Panc1 (cell line): ENCODE results near the gene ABLIM2. TPM values are rescaled to one million over a fixed set of nuclear protein-coding genes. Genes with fewer than 3 reads are reported as not detected.

Experiments used
- ATAC-seq: fragments of 200-7000 bp; cut with Tn5 transposase; 2 replicates; pipeline ENCODE4 v1.9.1; 2020; ENCODE audit warnings: mild to moderate bottlenecking, moderate library complexity
- BruUV-seq: library from RNA; stranded (reverse); fragments of 400-500 nt; replicated peaks from 2 replicates; lab custom pipeline; 2021; lab: Mats Ljungman, UMichigan
- CTCF ChIA-PET: fragments of 300-600 bp; sonication (Branson Sonifier 250); formaldehyde crosslinking; loops from one replicate; lab custom pipeline; 2022; ENCODE audit warnings: antibody characterized with exemption; lab: Charles Lee
- POLR2A ChIA-PET: fragments of 300-600 bp; sonication (Branson Sonifier 250); formaldehyde crosslinking; loops from one replicate; lab custom pipeline; 2022; ENCODE audit warnings: antibody characterized with exemption; lab: Charles Lee
- DNase-seq: peaks from one replicate; pipeline ENCODE4 v3.0.0-alpha.2; 2010; ENCODE audit warnings: low read depth, low spot score
- H3K27ac ChIP-seq: 2 replicates; pipeline ENCODE4 v1.5.1; 2011; ENCODE audit warnings: mild to moderate bottlenecking, low read length, inconsistent platforms
- H3K27me3 ChIP-seq: fragments of 200-500 bp; sonication (Bioruptor generic); 2 replicates; pipeline ENCODE4 v1.6.0; 2014; ENCODE audit warnings: low read length, inconsistent platforms; ENCODE audit not compliant: control insufficient read depth, insufficient read depth
- H3K36me3 ChIP-seq: fragments of 200-500 bp; sonication (Bioruptor generic); 2 replicates; pipeline ENCODE4 v1.5.1; 2014; ENCODE audit warnings: inconsistent platforms, mild to moderate bottlenecking, low read length, moderate library complexity; ENCODE audit not compliant: control insufficient read depth, insufficient read depth
- H3K4me1 ChIP-seq: 2 replicates; pipeline ENCODE4 v1.5.1; 2011; ENCODE audit warnings: inconsistent platforms, mild to moderate bottlenecking, low read length, moderate library complexity; ENCODE audit not compliant: control insufficient read depth, insufficient read depth
- H3K4me3 ChIP-seq, 2 experiments: 2 replicates each; pipeline ENCODE4 v1.5.1; 2011 to 2012; ENCODE audit warnings: low read depth in 2 of 2, low read length in 2 of 2, mild to moderate bottlenecking in 2 of 2, inconsistent platforms in 1 of 2, moderate library complexity in 1 of 2
- H3K9me3 ChIP-seq: fragments of 200-500 bp; sonication (Bioruptor generic); 2 replicates; pipeline ENCODE4 v1.5.1; 2014; ENCODE audit warnings: low read depth, mild to moderate bottlenecking, inconsistent platforms, low read length, moderate library complexity; ENCODE audit not compliant: control insufficient read depth, insufficient read depth
- POLR2AphosphoS5 ChIP-seq: IDR thresholded peaks from 2 replicates; pipeline ENCODE4 v1.6.1; 2012; ENCODE audit warnings: mild to moderate bottlenecking, low read depth, low read length, moderate library complexity
- SIN3A ChIP-seq: IDR thresholded peaks from 2 replicates; pipeline ENCODE4 v1.6.1; 2012; ENCODE audit warnings: low read depth, mild to moderate bottlenecking, low read length, moderate library complexity, borderline replicate concordance; ENCODE audit not compliant: insufficient read depth
- TCF7L2 ChIP-seq: IDR thresholded peaks from 2 replicates; pipeline ENCODE4 v1.6.1; 2011; ENCODE audit warnings: mild to moderate bottlenecking, low read depth, low read length, inconsistent platforms
- in situ Hi-C: cut with HindIII; loops from 2 replicates; pipeline ENCODE4 v1.10.0; 2016; ENCODE audit warnings: low sequenced_read_pairs, low pct_unique_long_range_greater_than_20kb
- intact Hi-C: fragments of 100-400 bp; cut with micrococcal nuclease; formaldehyde crosslinking; loops from one replicate; pipeline ENCODE4 v1.10.0; 2022; ENCODE audit not compliant: unreplicated experiment
- total RNA-seq: library from RNA; stranded (reverse); gene quantifications from one replicate; pipeline ENCODE4 v1.2.1, GENCODE V29; 2021; ENCODE audit not compliant: unreplicated experiment
- TF ChIP-seq, protein P1 (sequence below), 2 experiments: IDR thresholded peaks; 2 replicates each; pipeline ENCODE4 v1.6.1; 2011 to 2012; ENCODE audit warnings: low read depth in 2 of 2, control low read depth in 1 of 2, low read length in 1 of 2, mild to moderate bottlenecking in 1 of 2, moderate library complexity in 1 of 2; ENCODE audit not compliant: insufficient read depth in 1 of 2
- TF ChIP-seq, protein P2 (sequence below): fragments of 450-650 bp; IDR thresholded peaks from 2 replicates; pipeline ENCODE4 v1.5.1; 2017; ENCODE audit warnings: mild to moderate bottlenecking

Gene ABLIM2
- total RNA-seq, 1 experiment from 2014 or later: 0.64 TPM

DNA sequence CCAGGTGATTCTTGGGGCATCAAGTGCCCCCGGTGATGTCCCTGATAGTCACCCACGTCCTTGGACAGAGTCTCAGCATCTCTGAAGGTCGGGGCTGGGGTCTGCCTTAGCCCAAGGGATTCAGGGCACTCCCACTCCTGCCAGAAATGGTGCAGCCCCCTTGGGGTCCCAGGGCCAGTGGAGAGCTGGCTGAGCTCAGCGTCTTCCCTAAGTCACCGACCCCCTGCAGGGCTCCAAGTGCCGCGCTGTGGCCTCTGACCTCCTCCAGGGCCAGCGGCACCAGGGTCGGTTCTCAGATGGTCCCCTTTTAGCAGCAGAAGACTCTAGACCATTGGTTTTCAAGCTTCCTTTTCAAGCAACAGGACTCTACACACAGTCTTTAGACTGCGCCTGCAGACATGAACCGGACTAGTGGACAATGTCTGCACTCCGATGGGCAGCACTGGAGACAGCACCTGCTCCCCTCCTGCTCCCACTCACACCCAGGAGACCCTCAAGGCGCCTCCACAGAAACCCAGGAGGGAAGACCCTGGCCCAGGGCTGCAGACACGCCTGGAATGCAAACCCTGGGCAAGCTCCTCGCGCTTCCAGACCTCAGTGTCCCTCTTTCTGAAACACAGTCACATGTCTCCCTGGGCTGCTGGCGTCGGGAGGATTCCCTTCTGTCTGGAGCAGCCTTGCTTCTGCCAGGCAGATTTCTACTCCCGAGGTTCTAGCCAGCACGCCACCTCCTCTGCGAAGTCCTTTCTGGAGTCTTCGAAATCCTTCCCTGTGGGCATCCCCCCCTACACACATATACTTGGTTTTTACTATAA, 53.9 kb downstream of the ABLIM2 start:
- CTCF ChIA-PET: no interaction called here
- in situ Hi-C loops: no loop called here
- H3K36me3 ChIP-seq: no peaks in the 10 kb centered on the region
- H3K27ac ChIP-seq: no peak overlapping the region
- no peaks in the 10 kb centered on the region for H3K27me3 ChIP-seq
- no peak for TF ChIP-seq TCF7L2
- TF ChIP-seq, protein P1, sequence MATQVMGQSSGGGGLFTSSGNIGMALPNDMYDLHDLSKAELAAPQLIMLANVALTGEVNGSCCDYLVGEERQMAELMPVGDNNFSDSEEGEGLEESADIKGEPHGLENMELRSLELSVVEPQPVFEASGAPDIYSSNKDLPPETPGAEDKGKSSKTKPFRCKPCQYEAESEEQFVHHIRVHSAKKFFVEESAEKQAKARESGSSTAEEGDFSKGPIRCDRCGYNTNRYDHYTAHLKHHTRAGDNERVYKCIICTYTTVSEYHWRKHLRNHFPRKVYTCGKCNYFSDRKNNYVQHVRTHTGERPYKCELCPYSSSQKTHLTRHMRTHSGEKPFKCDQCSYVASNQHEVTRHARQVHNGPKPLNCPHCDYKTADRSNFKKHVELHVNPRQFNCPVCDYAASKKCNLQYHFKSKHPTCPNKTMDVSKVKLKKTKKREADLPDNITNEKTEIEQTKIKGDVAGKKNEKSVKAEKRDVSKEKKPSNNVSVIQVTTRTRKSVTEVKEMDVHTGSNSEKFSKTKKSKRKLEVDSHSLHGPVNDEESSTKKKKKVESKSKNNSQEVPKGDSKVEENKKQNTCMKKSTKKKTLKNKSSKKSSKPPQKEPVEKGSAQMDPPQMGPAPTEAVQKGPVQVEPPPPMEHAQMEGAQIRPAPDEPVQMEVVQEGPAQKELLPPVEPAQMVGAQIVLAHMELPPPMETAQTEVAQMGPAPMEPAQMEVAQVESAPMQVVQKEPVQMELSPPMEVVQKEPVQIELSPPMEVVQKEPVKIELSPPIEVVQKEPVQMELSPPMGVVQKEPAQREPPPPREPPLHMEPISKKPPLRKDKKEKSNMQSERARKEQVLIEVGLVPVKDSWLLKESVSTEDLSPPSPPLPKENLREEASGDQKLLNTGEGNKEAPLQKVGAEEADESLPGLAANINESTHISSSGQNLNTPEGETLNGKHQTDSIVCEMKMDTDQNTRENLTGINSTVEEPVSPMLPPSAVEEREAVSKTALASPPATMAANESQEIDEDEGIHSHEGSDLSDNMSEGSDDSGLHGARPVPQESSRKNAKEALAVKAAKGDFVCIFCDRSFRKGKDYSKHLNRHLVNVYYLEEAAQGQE (IDR thresholded peaks at IDR 0.05; ENCODE audit: insufficient read depth in 1 of 2, low read depth in 2 of 2, low read length in 1 of 2): no peak
- no peak for TF ChIP-seq POLR2AphosphoS5
- no peak for TF ChIP-seq SIN3A
- TF ChIP-seq, protein P2, sequence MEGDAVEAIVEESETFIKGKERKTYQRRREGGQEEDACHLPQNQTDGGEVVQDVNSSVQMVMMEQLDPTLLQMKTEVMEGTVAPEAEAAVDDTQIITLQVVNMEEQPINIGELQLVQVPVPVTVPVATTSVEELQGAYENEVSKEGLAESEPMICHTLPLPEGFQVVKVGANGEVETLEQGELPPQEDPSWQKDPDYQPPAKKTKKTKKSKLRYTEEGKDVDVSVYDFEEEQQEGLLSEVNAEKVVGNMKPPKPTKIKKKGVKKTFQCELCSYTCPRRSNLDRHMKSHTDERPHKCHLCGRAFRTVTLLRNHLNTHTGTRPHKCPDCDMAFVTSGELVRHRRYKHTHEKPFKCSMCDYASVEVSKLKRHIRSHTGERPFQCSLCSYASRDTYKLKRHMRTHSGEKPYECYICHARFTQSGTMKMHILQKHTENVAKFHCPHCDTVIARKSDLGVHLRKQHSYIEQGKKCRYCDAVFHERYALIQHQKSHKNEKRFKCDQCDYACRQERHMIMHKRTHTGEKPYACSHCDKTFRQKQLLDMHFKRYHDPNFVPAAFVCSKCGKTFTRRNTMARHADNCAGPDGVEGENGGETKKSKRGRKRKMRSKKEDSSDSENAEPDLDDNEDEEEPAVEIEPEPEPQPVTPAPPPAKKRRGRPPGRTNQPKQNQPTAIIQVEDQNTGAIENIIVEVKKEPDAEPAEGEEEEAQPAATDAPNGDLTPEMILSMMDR: no peak
- no peak for DNase-seq
- POLR2A ChIA-PET: interaction anchor here (0.6 kb wide), 1 partner anchor 1837 kb away, joined by 5 read pairs; no protein-coding TSS in a partner anchor
- no peak overlapping the region for H3K4me3 ChIP-seq
- H3K4me1 ChIP-seq: no peaks in the 10 kb centered on the region
- ATAC-seq: no peak
- H3K9me3 ChIP-seq: no peaks in the 10 kb centered on the region
- intact Hi-C loops: no loop called here
- no TSS peak for BruUV-seq

GRCh38 chr4:8103421-8104390, 54.9 kb downstream of the ABLIM2 start:
- H3K9me3 ChIP-seq: no peaks in the 10 kb centered on the region
- DNase-seq (no peak), ATAC-seq (no peak)
- H3K36me3 ChIP-seq: no peaks in the 10 kb centered on the region
- POLR2A ChIA-PET: no interaction called here
- CTCF ChIA-PET: no interaction called here
- no TSS peak for BruUV-seq
- in situ Hi-C loops: no loop called here
- no peaks in the 10 kb centered on the region for H3K4me1 ChIP-seq
- TF ChIP-seq, protein P1 (IDR thresholded peaks at IDR 0.05; ENCODE audit: insufficient read depth in 1 of 2, low read depth in 2 of 2, low read length in 1 of 2): no peak
- no peak for TF ChIP-seq SIN3A
- intact Hi-C loops: no loop called here
- H3K4me3 ChIP-seq: no peak overlapping the region
- H3K27me3 ChIP-seq: no peaks in the 10 kb centered on the region
- no peak overlapping the region for H3K27ac ChIP-seq
